RWPE2 (cell line): ENCODE data around the gene MKRN2.

Source experiments
- ATAC-seq: fragments of 200-7000 bp; cut with Tn5 transposase; 3 replicates; pipeline ENCODE4 v1.9.1; 2021; ENCODE audit warnings: low read depth
- DNase-seq: peaks from one replicate; pipeline ENCODE4 v3.0.0-alpha.2; 2020; ENCODE audit warnings: low spot score
- H3K27ac ChIP-seq: fragments of 450-650 bp; 2 replicates; pipeline ENCODE4 v1.5.1; 2017; ENCODE audit warnings: mild to moderate bottlenecking; ENCODE audit not compliant: poor library complexity, severe bottlenecking
- H3K27me3 ChIP-seq: fragments of 250-450 bp; sonication (Bioruptor Pico); 2 replicates; pipeline ENCODE4 v1.5.1; 2021; ENCODE audit warnings: mild to moderate bottlenecking, moderate library complexity; ENCODE audit not compliant: insufficient read depth, poor library complexity, severe bottlenecking
- H3K36me3 ChIP-seq: fragments of 250-450 bp; sonication (Bioruptor Pico); 2 replicates; pipeline ENCODE4 v1.5.1; 2020; ENCODE audit warnings: low read depth, mild to moderate bottlenecking, moderate library complexity
- H3K4me1 ChIP-seq: fragments of 250-450 bp; sonication (Bioruptor Pico); 2 replicates; pipeline ENCODE4 v1.5.1; 2021; ENCODE audit warnings: mild to moderate bottlenecking, moderate library complexity; ENCODE audit not compliant: insufficient read depth, poor library complexity, severe bottlenecking
- H3K4me3 ChIP-seq: fragments of 250-450 bp; sonication (Bioruptor Pico); 2 replicates; pipeline ENCODE4 v1.5.1; 2021; ENCODE audit warnings: mild to moderate bottlenecking, moderate library complexity; ENCODE audit not compliant: severe bottlenecking
- H3K9me3 ChIP-seq: fragments of 250-450 bp; sonication (Bioruptor Pico); 2 replicates; pipeline ENCODE4 v1.5.1; 2021; ENCODE audit warnings: mild to moderate bottlenecking, moderate library complexity; ENCODE audit not compliant: severe bottlenecking
- TF ChIP-seq, protein P1 (sequence below): fragments of 450-650 bp; IDR thresholded peaks from one replicate; pipeline ENCODE4 v1.5.1; 2017; ENCODE audit warnings: mild to moderate bottlenecking, moderate library complexity; ENCODE audit not compliant: poor library complexity, severe bottlenecking

The MKRN2 gene

DNA sequence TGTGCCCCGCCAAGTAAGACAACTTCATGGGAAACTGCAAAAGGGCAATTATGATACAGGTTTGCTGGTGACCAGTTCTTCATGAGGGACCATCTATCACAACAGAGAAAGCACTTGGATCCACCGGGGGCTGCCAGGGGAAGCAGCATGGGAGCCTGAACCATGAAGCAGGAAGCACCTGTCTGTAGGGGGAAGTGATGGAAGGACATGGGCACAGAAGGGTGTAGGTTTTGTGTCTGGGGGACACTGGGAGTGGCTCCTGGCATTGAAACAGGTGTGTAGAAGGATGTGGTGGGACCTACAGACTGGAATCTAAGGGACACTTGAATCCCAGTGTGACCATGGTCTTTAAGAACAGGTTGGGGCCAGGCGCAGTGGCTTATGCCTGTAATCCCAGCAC is 22.6 kb downstream of the MKRN2 start:
- H3K9me3 ChIP-seq: no peaks in the 10 kb centered on the region

DNA sequence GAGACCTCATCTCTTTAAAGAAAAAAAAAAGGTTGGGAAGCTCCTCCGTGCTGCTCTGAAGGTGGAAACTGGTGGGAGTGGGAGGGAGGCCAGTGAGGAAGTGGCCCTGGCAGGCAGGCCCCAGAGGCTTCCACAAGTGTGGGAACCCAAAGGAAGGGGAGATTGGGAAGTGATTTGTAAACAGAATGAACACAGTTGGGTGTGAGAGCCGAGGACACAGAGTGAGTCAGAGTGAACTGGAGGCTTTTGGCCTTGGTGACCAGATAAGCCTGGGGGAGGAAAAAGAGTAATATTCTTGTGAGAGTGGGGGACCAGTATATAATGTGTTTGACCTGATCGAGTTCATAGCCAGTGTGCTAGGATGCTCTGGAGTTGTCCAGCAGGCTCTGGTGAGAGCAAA is 23.0 kb downstream of the MKRN2 start:
- TF ChIP-seq, protein P1, sequence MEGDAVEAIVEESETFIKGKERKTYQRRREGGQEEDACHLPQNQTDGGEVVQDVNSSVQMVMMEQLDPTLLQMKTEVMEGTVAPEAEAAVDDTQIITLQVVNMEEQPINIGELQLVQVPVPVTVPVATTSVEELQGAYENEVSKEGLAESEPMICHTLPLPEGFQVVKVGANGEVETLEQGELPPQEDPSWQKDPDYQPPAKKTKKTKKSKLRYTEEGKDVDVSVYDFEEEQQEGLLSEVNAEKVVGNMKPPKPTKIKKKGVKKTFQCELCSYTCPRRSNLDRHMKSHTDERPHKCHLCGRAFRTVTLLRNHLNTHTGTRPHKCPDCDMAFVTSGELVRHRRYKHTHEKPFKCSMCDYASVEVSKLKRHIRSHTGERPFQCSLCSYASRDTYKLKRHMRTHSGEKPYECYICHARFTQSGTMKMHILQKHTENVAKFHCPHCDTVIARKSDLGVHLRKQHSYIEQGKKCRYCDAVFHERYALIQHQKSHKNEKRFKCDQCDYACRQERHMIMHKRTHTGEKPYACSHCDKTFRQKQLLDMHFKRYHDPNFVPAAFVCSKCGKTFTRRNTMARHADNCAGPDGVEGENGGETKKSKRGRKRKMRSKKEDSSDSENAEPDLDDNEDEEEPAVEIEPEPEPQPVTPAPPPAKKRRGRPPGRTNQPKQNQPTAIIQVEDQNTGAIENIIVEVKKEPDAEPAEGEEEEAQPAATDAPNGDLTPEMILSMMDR: no peak
- no peak overlapping the region for H3K27ac ChIP-seq
- no peak overlapping the region for H3K4me3 ChIP-seq
- no peaks in the 10 kb centered on the region for H3K27me3 ChIP-seq
- peaks cover 81% of the 10 kb centered on the region for H3K36me3 ChIP-seq
- no peaks in the 10 kb centered on the region for H3K4me1 ChIP-seq
- ATAC-seq (no peak; the same call in 2 of the 3 replicates), DNase-seq (no peak)
- no peaks in the 10 kb centered on the region for H3K9me3 ChIP-seq

More for the DNA sequence above, 22.6 kb downstream of the MKRN2 start:
- TF ChIP-seq, protein P1: no peak
- no peak for DNase-seq
- Histone ChIP-seq H3K4me1 (no peaks in the 10 kb centered on the region), H3K27me3 (no peaks in the 10 kb centered on the region), H3K4me3 (no peak overlapping the region), H3K36me3 (peaks cover 81% of the 10 kb centered on the region), H3K27ac (no peak overlapping the region)
- ATAC-seq: no peak

DNA sequence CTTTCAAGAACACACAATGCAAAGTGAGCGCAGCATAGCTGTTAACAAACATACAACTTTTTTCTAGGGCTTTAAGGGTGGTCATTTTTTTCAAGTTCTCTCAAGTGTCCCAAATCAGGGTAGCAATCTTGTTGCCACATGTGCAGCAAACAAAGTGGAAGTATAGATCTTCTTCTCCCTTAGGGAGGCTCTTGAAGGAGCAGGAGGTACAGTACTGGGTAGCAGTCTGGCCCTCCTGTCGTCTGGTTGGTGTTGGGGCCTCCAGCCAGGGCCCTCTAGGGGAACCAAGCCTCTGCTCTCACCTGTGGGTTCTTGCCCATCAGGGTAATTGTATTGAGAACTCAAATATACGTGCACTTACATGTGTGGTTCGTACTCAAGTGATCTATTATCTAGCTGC is 25.8 kb downstream of the MKRN2 start:
- H3K27ac ChIP-seq: no peak overlapping the region
- H3K4me3 ChIP-seq: no peak overlapping the region
- no peaks in the 10 kb centered on the region for H3K27me3 ChIP-seq
- DNase-seq (no peak), ATAC-seq (no peak)
- TF ChIP-seq, protein P1: no peak
- no peaks in the 10 kb centered on the region for H3K9me3 ChIP-seq
- H3K4me1 ChIP-seq: no peaks in the 10 kb centered on the region
- H3K36me3 ChIP-seq: peaks cover 83% of the 10 kb centered on the region

DNA sequence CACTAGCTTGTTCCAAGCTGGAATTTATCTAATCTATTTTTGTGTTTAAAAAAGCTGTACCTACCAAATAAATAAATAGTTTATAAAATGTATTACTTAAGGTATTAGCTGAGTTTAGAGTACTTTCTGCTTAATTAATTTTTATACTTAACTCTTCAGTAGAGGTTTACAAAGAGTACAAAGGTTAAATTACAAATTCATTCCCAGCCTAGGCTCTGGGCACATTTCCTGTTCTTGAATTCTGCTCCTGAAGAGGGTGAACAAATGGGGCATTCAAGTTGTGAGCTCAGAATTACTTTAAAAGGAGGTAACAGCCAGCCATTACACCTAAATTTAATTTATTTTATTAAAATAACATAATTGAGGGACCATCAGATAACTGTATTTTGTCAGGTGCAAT is 26.4 kb downstream of the MKRN2 start:
- ATAC-seq (no peak), DNase-seq (no peak)
- TF ChIP-seq, protein P1: no peak
- Histone ChIP-seq H3K4me3 (no peak overlapping the region), H3K36me3 (peaks cover 83% of the 10 kb centered on the region), H3K4me1 (no peaks in the 10 kb centered on the region), H3K9me3 (no peaks in the 10 kb centered on the region), H3K27me3 (no peaks in the 10 kb centered on the region), H3K27ac (no peak overlapping the region)

DNA sequence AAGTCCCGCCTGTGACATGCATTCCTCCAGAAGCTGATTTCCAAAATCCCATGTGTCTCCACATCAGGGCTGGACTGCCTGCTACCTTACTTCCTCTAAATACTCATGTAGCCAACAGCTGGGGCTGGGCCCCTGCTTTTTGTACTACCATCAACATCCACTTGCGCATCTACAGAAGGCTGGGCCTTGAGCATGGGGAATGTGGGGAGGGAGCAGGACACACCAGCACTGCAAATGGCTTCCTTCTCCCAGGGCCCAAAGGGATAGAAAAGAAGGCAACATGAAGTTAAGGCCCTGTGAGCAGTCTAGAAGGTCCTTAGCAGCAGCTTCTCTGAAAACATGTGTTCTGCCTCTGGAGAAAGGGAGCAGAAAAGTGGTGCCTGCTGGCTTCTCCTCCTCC is 27.2 kb downstream of the MKRN2 start:
- DNase-seq (no peak), ATAC-seq (no peak)
- H3K4me3 ChIP-seq: no peak overlapping the region
- H3K36me3 ChIP-seq: peaks cover 83% of the 10 kb centered on the region
- H3K27ac ChIP-seq: no peak overlapping the region
- no peaks in the 10 kb centered on the region for H3K27me3 ChIP-seq
- TF ChIP-seq, protein P1: no peak
- H3K4me1 ChIP-seq: no peaks in the 10 kb centered on the region
- no peaks in the 10 kb centered on the region for H3K9me3 ChIP-seq
